Mesendoderm (in vitro differentiated cells): ENCODE data around the gene KIDINS220.

ENCODE experiments used
- DNase-seq: peaks from one replicate; pipeline ENCODE4 v3.0.0; 2013
- H2AK5ac ChIP-seq: 2 replicates; pipeline ENCODE4 v1.6.1; 2013; ENCODE audit warnings: low read length, inconsistent platforms
- H2BK120ac ChIP-seq: 2 replicates; pipeline ENCODE4 v1.6.1; 2013; ENCODE audit warnings: low read depth, mild to moderate bottlenecking, low read length, moderate library complexity, mixed read lengths
- H2BK15ac ChIP-seq: replicated peaks from 2 replicates; pipeline ENCODE4 v1.6.1; 2013; ENCODE audit warnings: low read depth, mild to moderate bottlenecking, moderate library complexity
- H2BK5ac ChIP-seq: 2 replicates; pipeline ENCODE4 v1.6.1; 2013; ENCODE audit warnings: low read length, inconsistent platforms
- H3K18ac ChIP-seq: 2 replicates; pipeline ENCODE4 v1.6.1; 2013; ENCODE audit warnings: mild to moderate bottlenecking, low read length, mixed read lengths
- H3K23ac ChIP-seq: one replicate; pipeline ENCODE4 v1.6.1; 2013; ENCODE audit warnings: low read length
- H3K27ac ChIP-seq: 2 replicates; pipeline ENCODE4 v1.5.1; 2013; ENCODE audit warnings: low read depth, mild to moderate bottlenecking, inconsistent platforms, low read length, moderate library complexity
- H3K27me3 ChIP-seq: 2 replicates; pipeline ENCODE4 v1.6.1; 2013; ENCODE audit warnings: low read length, control low read depth, mild to moderate bottlenecking, inconsistent platforms; ENCODE audit not compliant: insufficient read depth, poor library complexity
- H3K36me3 ChIP-seq: 2 replicates; pipeline ENCODE4 v1.6.1; 2013; ENCODE audit warnings: low read length, inconsistent platforms; ENCODE audit not compliant: control insufficient read depth, insufficient read depth
- H3K4ac ChIP-seq: one replicate; pipeline ENCODE4 v1.6.1; 2013; ENCODE audit warnings: low read depth, mild to moderate bottlenecking, low read length, moderate library complexity
- H3K4me1 ChIP-seq: 2 replicates; pipeline ENCODE4 v1.6.1; 2013; ENCODE audit warnings: low read depth, low read length, inconsistent platforms; ENCODE audit not compliant: control insufficient read depth
- H3K4me2 ChIP-seq: 2 replicates; pipeline ENCODE4 v1.6.1; 2013; ENCODE audit warnings: low read length
- H3K4me3 ChIP-seq: 2 replicates; pipeline ENCODE4 v1.5.1; 2013; ENCODE audit warnings: mild to moderate bottlenecking, low read length
- H3K56ac ChIP-seq: one replicate; pipeline ENCODE4 v1.6.1; 2013; ENCODE audit warnings: low read length
- H3K79me1 ChIP-seq: 2 replicates; pipeline ENCODE4 v1.6.1; 2013; ENCODE audit warnings: low read length, inconsistent platforms
- H3K79me2 ChIP-seq: 2 replicates; pipeline ENCODE4 v1.6.1; 2013; ENCODE audit warnings: mild to moderate bottlenecking, low read length; ENCODE audit not compliant: control insufficient read depth, insufficient read depth
- H3K9ac ChIP-seq: 2 replicates; pipeline ENCODE4 v1.6.1; 2013; ENCODE audit warnings: low read length, inconsistent platforms
- H4K5ac ChIP-seq: one replicate; pipeline ENCODE4 v1.6.1; 2013; ENCODE audit warnings: low read length
- H4K8ac ChIP-seq: one replicate; pipeline ENCODE4 v1.6.1; 2013; ENCODE audit warnings: low read depth, mild to moderate bottlenecking, control low read depth, low read length, moderate library complexity
- WGBS: extraction: QIAGEN DNeasy Blood & Tissue Kit; methylation state at CpG from one replicate; pipeline ENCODE4 v1.1.7; 2013; ENCODE audit warnings: low lambda C conversion rate, missing lambda C conversion rate; ENCODE audit not compliant: insufficient coverage; ENCODE audit errors: extremely low coverage; 5-methylcytosine and 5-hydroxymethylcytosine counted together

The KIDINS220 gene

GRCh38 chr2:8827729-8828128 lies 9.7 kb downstream of the KIDINS220 start:
- Histone ChIP-seq H3K56ac (no peak overlapping the region), H2BK5ac (no peak overlapping the region), H3K36me3 (peaks cover 2% of the 10 kb centered on the region), H3K4me3 (no peak overlapping the region), H4K8ac (no peak overlapping the region), H3K9ac (no peak overlapping the region), H3K27me3 (no peaks in the 10 kb centered on the region), H3K18ac (no peak overlapping the region), H3K4me2 (no peak overlapping the region), H2BK15ac (no peak overlapping the region), H2BK120ac (no peak overlapping the region), H3K23ac (no peak overlapping the region), H2AK5ac (no peak overlapping the region), H3K4me1 (no peaks in the 10 kb centered on the region), H4K5ac (no peak overlapping the region), H3K27ac (no peak overlapping the region), H3K79me1 (peaks cover 10% of the 10 kb centered on the region), H3K79me2 (no peaks in the 10 kb centered on the region), H3K4ac (no peak overlapping the region)
- no CpG with 5 or more reads among the region's 2 CpGs for WGBS
- DNase-seq = no peak

GRCh38 chr2:8822218-8822617 lies 15.2 kb downstream of the KIDINS220 start:
- H3K27me3 ChIP-seq = no peaks in the 10 kb centered on the region
- DNase-seq = no peak
- no peak overlapping the region for H2BK5ac ChIP-seq

GRCh38 chr2:8821276-8822217 lies 15.9 kb downstream of the KIDINS220 start:
- Histone ChIP-seq H3K79me1 (no peaks in the 10 kb centered on the region), H2AK5ac (no peak overlapping the region), H3K4me2 (no peak overlapping the region), H3K36me3 (peaks cover 2% of the 10 kb centered on the region), H2BK15ac (no peak overlapping the region), H4K5ac (no peak overlapping the region), H3K27me3 (no peaks in the 10 kb centered on the region), H3K4me3 (no peak overlapping the region), H2BK120ac (no peak overlapping the region), H3K18ac (no peak overlapping the region), H3K56ac (no peak overlapping the region), H4K8ac (peak overlapping the region; percentile 76), H3K4me1 (no peaks in the 10 kb centered on the region), H3K27ac (no peak overlapping the region), H3K79me2 (no peaks in the 10 kb centered on the region), H2BK5ac (no peak overlapping the region), H3K23ac (no peak overlapping the region), H3K9ac (no peak overlapping the region), H3K4ac (no peak overlapping the region)
- WGBS = no CpG with 5 or more reads among the region's 8 CpGs
- no peak for DNase-seq

More at GRCh38 chr2:8822218-8822617, 15.2 kb downstream of the KIDINS220 start:
- Histone ChIP-seq H3K27ac (no peak overlapping the region), H3K18ac (no peak overlapping the region), H3K23ac (no peak overlapping the region), H3K9ac (no peak overlapping the region), H2AK5ac (no peak overlapping the region), H3K4me3 (no peak overlapping the region), H2BK120ac (no peak overlapping the region), H3K79me2 (no peaks in the 10 kb centered on the region), H3K36me3 (peaks cover 2% of the 10 kb centered on the region), H4K8ac (no peak overlapping the region), H3K4me2 (no peak overlapping the region), H2BK15ac (no peak overlapping the region), H3K4ac (no peak overlapping the region), H3K4me1 (no peaks in the 10 kb centered on the region), H4K5ac (no peak overlapping the region), H3K56ac (no peak overlapping the region), H3K79me1 (no peaks in the 10 kb centered on the region)
- no CpG with 5 or more reads among the region's 4 CpGs for WGBS

- no peaks in the 10 kb centered on the region for H3K27me3 ChIP-seq
- H4K8ac ChIP-seq = no peak overlapping the region
- no peak overlapping the region for H4K5ac ChIP-seq
- H3K79me1 ChIP-seq = no peaks in the 10 kb centered on the region
- no peak overlapping the region for H3K27ac ChIP-seq
- no peak overlapping the region for H3K4me3 ChIP-seq
- H2AK5ac ChIP-seq = no peak overlapping the region
- H3K4me1 ChIP-seq = no peaks in the 10 kb centered on the region
- H3K23ac ChIP-seq = no peak overlapping the region
- WGBS = no CpG with 5 or more reads among the region's 8 CpGs
- H3K9ac ChIP-seq = no peak overlapping the region
- H3K56ac ChIP-seq = no peak overlapping the region
- H3K4ac ChIP-seq = no peak overlapping the region
- no peak overlapping the region for H2BK5ac ChIP-seq
- H3K4me2 ChIP-seq = no peak overlapping the region
- no peak overlapping the region for H2BK120ac ChIP-seq
- no peaks in the 10 kb centered on the region for H3K79me2 ChIP-seq
- H2BK15ac ChIP-seq = no peak overlapping the region
- H3K36me3 ChIP-seq = peaks cover 2% of the 10 kb centered on the region
- H3K18ac ChIP-seq = no peak overlapping the region
- no peak for DNase-seq
Observed at GRCh38 chr2:8819948-8820347, 17.5 kb downstream of the KIDINS220 start.

GRCh38 chr2:8819194-8819593 lies 18.2 kb downstream of the KIDINS220 start:
- Histone ChIP-seq H3K27ac (no peak overlapping the region), H2BK5ac (no peak overlapping the region), H2AK5ac (no peak overlapping the region), H3K4ac (no peak overlapping the region), H3K79me2 (no peaks in the 10 kb centered on the region), H3K23ac (no peak overlapping the region), H2BK120ac (no peak overlapping the region), H2BK15ac (no peak overlapping the region), H3K36me3 (no peaks in the 10 kb centered on the region), H3K18ac (no peak overlapping the region), H3K4me3 (no peak overlapping the region), H3K79me1 (no peaks in the 10 kb centered on the region), H3K27me3 (no peaks in the 10 kb centered on the region), H3K4me1 (no peaks in the 10 kb centered on the region), H3K56ac (no peak overlapping the region), H3K9ac (no peak overlapping the region), H4K5ac (no peak overlapping the region), H4K8ac (no peak overlapping the region), H3K4me2 (no peak overlapping the region)
- WGBS = no CpG with 5 or more reads among the region's 5 CpGs
- DNase-seq = no peak
